Measurements from ENCODE around the gene FBXO36.

Gene FBXO36

DNA sequence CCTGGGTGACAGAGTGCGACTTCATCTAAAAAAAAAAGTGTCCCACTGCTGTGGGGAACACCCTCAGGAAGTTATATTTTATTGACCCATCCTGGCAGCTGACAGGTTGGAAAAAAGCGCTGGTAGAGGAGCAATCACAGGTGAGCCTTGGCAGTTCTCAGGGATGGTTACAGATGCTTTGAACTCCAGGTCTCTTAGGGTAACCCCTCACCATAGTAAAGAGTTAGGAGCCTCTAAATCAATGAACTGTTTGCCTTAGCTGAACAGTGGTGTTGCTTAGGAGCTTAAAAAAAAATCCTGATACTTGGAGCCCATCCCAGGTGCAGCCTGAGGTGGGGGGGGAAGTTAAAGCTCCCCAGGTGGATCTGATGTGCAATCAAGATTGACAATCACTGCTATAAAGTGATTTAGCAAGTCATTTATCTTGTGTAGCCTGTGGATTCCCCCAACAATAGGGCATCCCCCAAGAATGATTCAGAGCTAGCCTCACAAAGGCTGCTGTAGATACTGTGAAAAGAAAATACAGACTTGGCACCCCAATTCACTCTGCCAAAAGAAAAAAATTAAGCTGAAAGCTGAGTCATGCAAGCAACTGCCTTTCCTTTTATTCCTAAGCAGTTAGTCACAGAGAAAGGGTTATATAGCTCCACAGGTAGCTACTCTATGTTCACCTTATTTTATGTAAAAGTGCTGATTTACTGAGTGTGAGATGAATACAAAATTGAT is 131.6 kb downstream of the FBXO36 start:
- no peak for DNase-seq

DNA sequence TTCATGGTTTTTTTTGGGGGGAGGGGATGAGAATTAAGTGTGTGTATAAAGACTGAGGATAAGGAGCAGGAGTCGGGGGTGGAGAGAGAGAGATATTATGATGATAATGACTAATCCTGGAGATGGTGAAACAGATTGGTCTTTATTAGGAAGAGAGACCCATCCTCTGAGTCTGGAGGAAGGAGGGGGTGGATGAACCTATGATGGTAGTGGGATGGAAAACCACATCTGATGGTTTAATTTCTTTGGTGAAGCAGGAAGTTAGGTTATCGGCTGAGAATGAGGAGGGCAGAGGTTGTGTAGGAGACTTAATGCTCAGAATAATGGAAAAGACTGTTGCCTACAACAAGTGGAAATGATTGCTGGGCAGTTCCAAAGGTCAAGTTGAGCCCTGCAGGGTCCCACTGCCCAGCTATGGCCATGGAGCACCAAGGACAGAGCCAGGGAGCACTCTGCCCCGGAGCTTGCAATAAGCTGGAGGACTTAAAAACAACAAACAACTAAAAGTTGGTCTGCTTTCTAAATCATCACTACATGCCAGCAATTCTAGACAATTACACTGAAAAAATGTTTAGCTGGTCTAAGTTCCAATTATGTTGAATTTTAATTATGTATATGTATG is 138.5 kb downstream of the FBXO36 start:
- DNase-seq = no peak

Measured in NCI-H1694 (cell line).